WTC11 (cell line): ENCODE results near the gene GDPD2. TPM values are rescaled to one million over a fixed set of nuclear protein-coding genes. Genes with fewer than 3 reads are reported as not detected.

Experiments used
- ATAC-seq: fragments of 200-7000 bp; cut with Tn5 transposase; 2 replicates; pipeline ENCODE4 v1.10.0; 2021; ENCODE audit warnings: mild to moderate bottlenecking, moderate library complexity
- CTCF ChIA-PET: fragments of 300-600 bp; sonication (Branson Sonifier 250); formaldehyde crosslinking; loops from one replicate; lab custom pipeline; 2021; ENCODE audit warnings: antibody characterized with exemption; lab: Charles Lee
- POLR2A ChIA-PET: fragments of 350-600 bp; sonication (Branson Sonifier 250); formaldehyde crosslinking; loops from one replicate; lab custom pipeline; 2021; ENCODE audit warnings: antibody characterized with exemption; lab: Charles Lee
- DNase-seq: peaks from one replicate; pipeline ENCODE4 v3.0.0; 2021; ENCODE audit warnings: low spot score
- H3K27ac Mint-ChIP-seq: 2 replicates; pipeline ENCODE4 v1.8.0; 2021; ENCODE audit warnings: mixed read lengths
- H3K27me3 Mint-ChIP-seq: 2 replicates; pipeline ENCODE4 v1.8.0; 2021; ENCODE audit warnings: low read depth, mild to moderate bottlenecking, moderate library complexity, mixed read lengths
- H3K36me3 Mint-ChIP-seq: 2 replicates; pipeline ENCODE4 v1.8.0; 2021; ENCODE audit warnings: mixed read lengths
- H3K4me1 Mint-ChIP-seq: 2 replicates; pipeline ENCODE4 v1.8.0; 2022; ENCODE audit warnings: mixed read lengths
- H3K4me3 Mint-ChIP-seq: 2 replicates; pipeline ENCODE4 v1.8.0; 2021; ENCODE audit warnings: mild to moderate bottlenecking, moderate library complexity, mixed read lengths
- H3K9me3 Mint-ChIP-seq: 2 replicates; pipeline ENCODE4 v1.8.0; 2021; ENCODE audit warnings: mixed read lengths
- AR ChIP-seq: fragments of 250-450 bp; sonication (Bioruptor Pico); IDR thresholded peaks from 2 replicates; pipeline ENCODE4 v1.9.0; 2021; ENCODE audit warnings: mild to moderate bottlenecking
- CREM ChIP-seq: sonication (generic); formaldehyde crosslinking; IDR thresholded peaks from 2 replicates; pipeline ENCODE4 v1.8.1; 2022; ENCODE audit warnings: mild to moderate bottlenecking, missing genetic modification reagents, moderate library complexity
- ERG ChIP-seq: fragments of 250-450 bp; sonication (Bioruptor Pico); IDR thresholded peaks from 2 replicates; pipeline ENCODE4 v1.8.0; 2021; ENCODE audit warnings: mild to moderate bottlenecking
- ETV6 ChIP-seq: sonication (generic); formaldehyde crosslinking; IDR thresholded peaks from 2 replicates; pipeline ENCODE4 v1.8.1; 2022; ENCODE audit warnings: mild to moderate bottlenecking, missing genetic modification reagents
- FOXP1 ChIP-seq: sonication (generic); formaldehyde crosslinking; IDR thresholded peaks from 2 replicates; pipeline ENCODE4 v1.8.0; 2022; ENCODE audit warnings: missing genetic modification reagents, mild to moderate bottlenecking, moderate library complexity, borderline replicate concordance
- GABPB1 ChIP-seq: sonication (generic); formaldehyde crosslinking; IDR thresholded peaks from 2 replicates; pipeline ENCODE4 v1.8.1; 2023; ENCODE audit warnings: mild to moderate bottlenecking, missing genetic modification reagents
- GTF2I ChIP-seq: fragments of 250-450 bp; sonication (Bioruptor Pico); conservative IDR thresholded peaks from 2 replicates; pipeline ENCODE4 v1.4.0; 2021; ENCODE audit warnings: mild to moderate bottlenecking
- JAZF1 ChIP-seq: fragments of 250-450 bp; sonication (Bioruptor Pico); IDR thresholded peaks from 2 replicates; pipeline ENCODE4 v1.9.0; 2021; ENCODE audit warnings: moderate library complexity, mild to moderate bottlenecking, inconsistent platforms
- JUN ChIP-seq: sonication (generic); formaldehyde crosslinking; IDR thresholded peaks from 2 replicates; pipeline ENCODE4 v1.8.0; 2023; ENCODE audit warnings: mild to moderate bottlenecking, missing genetic modification reagents
- MXD4 ChIP-seq: fragments of 250-450 bp; sonication (Bioruptor Pico); IDR thresholded peaks from 2 replicates; pipeline ENCODE4 v1.8.0; 2021; ENCODE audit warnings: mild to moderate bottlenecking, moderate library complexity, borderline replicate concordance
- MYBL2 ChIP-seq: sonication (generic); formaldehyde crosslinking; IDR thresholded peaks from 2 replicates; pipeline ENCODE4 v1.8.1; 2023; ENCODE audit warnings: mild to moderate bottlenecking, moderate library complexity, missing genetic modification reagents
- NFATC4 ChIP-seq: fragments of 250-450 bp; sonication (Bioruptor Pico); IDR thresholded peaks from 2 replicates; pipeline ENCODE4 v1.9.0; 2021; ENCODE audit warnings: mild to moderate bottlenecking
- SMAD3 ChIP-seq: sonication (generic); formaldehyde crosslinking; IDR thresholded peaks from 2 replicates; pipeline ENCODE4 v1.8.0; 2022; ENCODE audit warnings: missing genetic modification reagents, mild to moderate bottlenecking, borderline replicate concordance
- ZNF121 ChIP-seq: sonication (generic); formaldehyde crosslinking; IDR thresholded peaks from 2 replicates; pipeline ENCODE4 v1.8.0; 2023; ENCODE audit warnings: missing genetic modification reagents
- ZNF138 ChIP-seq: sonication (generic); formaldehyde crosslinking; conservative IDR thresholded peaks from 2 replicates; pipeline ENCODE4 v1.8.1; 2022; ENCODE audit warnings: mild to moderate bottlenecking, moderate library complexity, missing genetic modification reagents
- ZNF219 ChIP-seq: sonication (generic); formaldehyde crosslinking; IDR thresholded peaks from 2 replicates; pipeline ENCODE4 v1.8.0; 2023; ENCODE audit warnings: missing genetic modification reagents, mild to moderate bottlenecking, borderline replicate concordance
- ZNF317 ChIP-seq: sonication (generic); formaldehyde crosslinking; IDR thresholded peaks from 2 replicates; pipeline ENCODE4 v1.8.1; 2023; ENCODE audit warnings: low read depth, mild to moderate bottlenecking, moderate library complexity, missing genetic modification reagents, borderline replicate concordance
- ZNF423 ChIP-seq: fragments of 250-450 bp; sonication (Bioruptor Pico); IDR thresholded peaks from 2 replicates; pipeline ENCODE4 v2.1.2; 2022; ENCODE audit warnings: mild to moderate bottlenecking, moderate library complexity
- total RNA-seq: library from RNA; stranded (reverse); gene quantifications from 3 replicates; pipeline ENCODE4 v1.2.3, GENCODE V29; 2021
- TF ChIP-seq, protein P1 (sequence below): sonication (generic); formaldehyde crosslinking; IDR thresholded peaks from 2 replicates; pipeline ENCODE4 v1.8.0; 2023; ENCODE audit warnings: missing genetic modification reagents
- TF ChIP-seq, protein P2 (sequence below): sonication (generic); formaldehyde crosslinking; IDR thresholded peaks from 2 replicates; pipeline ENCODE4 v1.8.1; 2022; ENCODE audit warnings: mild to moderate bottlenecking, moderate library complexity, missing genetic modification reagents
- TF ChIP-seq, protein P3 (sequence below): sonication (generic); formaldehyde crosslinking; IDR thresholded peaks from 2 replicates; pipeline ENCODE4 v1.8.0; 2022; ENCODE audit warnings: mild to moderate bottlenecking, missing genetic modification reagents
- TF ChIP-seq, protein P4 (sequence below): sonication (generic); formaldehyde crosslinking; IDR thresholded peaks from 2 replicates; pipeline ENCODE4 v1.8.0; 2022; ENCODE audit warnings: mild to moderate bottlenecking, missing genetic modification reagents
- TF ChIP-seq, protein P5 (sequence below): sonication (generic); formaldehyde crosslinking; conservative IDR thresholded peaks from 2 replicates; pipeline ENCODE4 v1.8.1; 2022; ENCODE audit warnings: mild to moderate bottlenecking, missing genetic modification reagents
- TF ChIP-seq, protein P6 (sequence below): sonication (generic); formaldehyde crosslinking; IDR thresholded peaks from 2 replicates; pipeline ENCODE4 v1.8.1; 2023; ENCODE audit warnings: mild to moderate bottlenecking, missing genetic modification reagents, borderline replicate concordance

The GDPD2 gene
- total RNA-seq, 1 experiment from 2014 or later = 7.0 TPM

GRCh38 chrX:70477734-70478075, 54.6 kb downstream of the GDPD2 start (continued):
- TF ChIP-seq AR (CRISPR knock-in tag) = no peak
- TF ChIP-seq GTF2I = no peak
- TF ChIP-seq ZNF423 (CRISPR knock-in tag) = no peak
- no peak for TF ChIP-seq ERG (CRISPR knock-in tag)
- TF ChIP-seq ZNF317 = no peak
- TF ChIP-seq, protein P1, sequence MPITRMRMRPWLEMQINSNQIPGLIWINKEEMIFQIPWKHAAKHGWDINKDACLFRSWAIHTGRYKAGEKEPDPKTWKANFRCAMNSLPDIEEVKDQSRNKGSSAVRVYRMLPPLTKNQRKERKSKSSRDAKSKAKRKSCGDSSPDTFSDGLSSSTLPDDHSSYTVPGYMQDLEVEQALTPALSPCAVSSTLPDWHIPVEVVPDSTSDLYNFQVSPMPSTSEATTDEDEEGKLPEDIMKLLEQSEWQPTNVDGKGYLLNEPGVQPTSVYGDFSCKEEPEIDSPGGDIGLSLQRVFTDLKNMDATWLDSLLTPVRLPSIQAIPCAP (CRISPR knock-in tag) = no peak
- TF ChIP-seq, protein P2, sequence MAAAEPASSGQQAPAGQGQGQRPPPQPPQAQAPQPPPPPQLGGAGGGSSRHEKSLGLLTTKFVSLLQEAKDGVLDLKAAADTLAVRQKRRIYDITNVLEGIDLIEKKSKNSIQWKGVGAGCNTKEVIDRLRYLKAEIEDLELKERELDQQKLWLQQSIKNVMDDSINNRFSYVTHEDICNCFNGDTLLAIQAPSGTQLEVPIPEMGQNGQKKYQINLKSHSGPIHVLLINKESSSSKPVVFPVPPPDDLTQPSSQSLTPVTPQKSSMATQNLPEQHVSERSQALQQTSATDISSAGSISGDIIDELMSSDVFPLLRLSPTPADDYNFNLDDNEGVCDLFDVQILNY (CRISPR knock-in tag) = no peak

DNA sequence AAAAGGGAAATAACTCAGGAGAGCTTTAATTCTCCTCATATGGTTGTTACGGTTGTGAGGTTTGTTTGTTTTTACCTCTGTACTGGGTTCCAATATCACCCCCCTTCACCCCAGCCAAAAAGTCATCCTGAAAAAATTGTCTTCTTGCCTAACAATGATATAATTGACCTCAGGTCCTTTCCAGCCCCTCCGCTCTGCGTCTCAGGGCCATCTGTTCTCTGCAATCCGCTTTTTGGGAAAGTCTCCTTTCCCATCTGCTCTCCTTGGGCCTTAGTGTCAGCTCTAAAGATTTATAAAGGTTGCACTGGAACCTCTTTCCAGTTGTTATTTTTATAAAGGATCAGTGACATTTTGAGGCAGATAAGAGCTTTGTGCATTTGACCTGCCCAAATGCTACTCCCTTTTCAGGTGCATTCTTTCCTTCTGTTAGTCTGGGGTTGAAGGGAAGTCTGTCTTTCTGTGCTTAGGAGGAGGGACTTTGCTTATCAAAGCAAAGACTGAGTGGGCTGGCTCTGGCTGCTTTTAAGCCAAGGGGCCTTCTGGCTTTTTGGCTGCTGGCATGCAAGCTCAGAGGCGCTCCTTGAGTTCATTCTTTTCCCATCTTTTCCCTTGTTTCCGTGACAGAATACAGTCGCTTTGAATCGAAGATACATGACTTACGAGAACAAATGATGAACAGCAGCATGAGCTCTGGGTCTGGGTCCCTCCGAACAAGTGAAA, 55.6 kb downstream of the GDPD2 start:
- ATAC-seq (no peak), DNase-seq (no peak)
- no peaks in the 10 kb centered on the region for H3K9me3 Mint-ChIP-seq
- CTCF ChIA-PET = interaction anchor here (0.9 to 2.4 kb wide), 4 partner anchors 24 to 56 kb away, joined by 3 to 9 read pairs (median 5); partner anchors contain the start of gene GDPD2
- no peaks in the 10 kb centered on the region; the same call in 1 of the 2 replicates for H3K27me3 Mint-ChIP-seq
- peak overlapping the region; percentile 74; the same call in 1 of the 2 replicates for H3K27ac Mint-ChIP-seq
- peak overlapping the region; percentile 55 for H3K4me3 Mint-ChIP-seq
- TF ChIP-seq ZNF121 (CRISPR knock-in tag) = no peak
- TF ChIP-seq, protein P3, sequence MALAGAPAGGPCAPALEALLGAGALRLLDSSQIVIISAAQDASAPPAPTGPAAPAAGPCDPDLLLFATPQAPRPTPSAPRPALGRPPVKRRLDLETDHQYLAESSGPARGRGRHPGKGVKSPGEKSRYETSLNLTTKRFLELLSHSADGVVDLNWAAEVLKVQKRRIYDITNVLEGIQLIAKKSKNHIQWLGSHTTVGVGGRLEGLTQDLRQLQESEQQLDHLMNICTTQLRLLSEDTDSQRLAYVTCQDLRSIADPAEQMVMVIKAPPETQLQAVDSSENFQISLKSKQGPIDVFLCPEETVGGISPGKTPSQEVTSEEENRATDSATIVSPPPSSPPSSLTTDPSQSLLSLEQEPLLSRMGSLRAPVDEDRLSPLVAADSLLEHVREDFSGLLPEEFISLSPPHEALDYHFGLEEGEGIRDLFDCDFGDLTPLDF (CRISPR knock-in tag) = no peak
- no peak for TF ChIP-seq JUN
- TF ChIP-seq ETV6 = no peak
- no peak for TF ChIP-seq ZNF219 (CRISPR knock-in tag)
- TF ChIP-seq, protein P4, sequence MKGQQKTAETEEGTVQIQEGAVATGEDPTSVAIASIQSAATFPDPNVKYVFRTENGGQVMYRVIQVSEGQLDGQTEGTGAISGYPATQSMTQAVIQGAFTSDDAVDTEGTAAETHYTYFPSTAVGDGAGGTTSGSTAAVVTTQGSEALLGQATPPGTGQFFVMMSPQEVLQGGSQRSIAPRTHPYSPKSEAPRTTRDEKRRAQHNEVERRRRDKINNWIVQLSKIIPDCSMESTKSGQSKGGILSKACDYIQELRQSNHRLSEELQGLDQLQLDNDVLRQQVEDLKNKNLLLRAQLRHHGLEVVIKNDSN (CRISPR knock-in tag) = no peak
- no peak for TF ChIP-seq GABPB1
- TF ChIP-seq, protein P2 (CRISPR knock-in tag) = no peak
- TF ChIP-seq SMAD3 (CRISPR knock-in tag) = no peak
- no peak for TF ChIP-seq ZNF138
- TF ChIP-seq NFATC4 (CRISPR knock-in tag) = no peak
- TF ChIP-seq, protein P5, sequence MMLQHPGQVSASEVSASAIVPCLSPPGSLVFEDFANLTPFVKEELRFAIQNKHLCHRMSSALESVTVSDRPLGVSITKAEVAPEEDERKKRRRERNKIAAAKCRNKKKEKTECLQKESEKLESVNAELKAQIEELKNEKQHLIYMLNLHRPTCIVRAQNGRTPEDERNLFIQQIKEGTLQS (CRISPR knock-in tag) = no peak
- TF ChIP-seq MYBL2 (CRISPR knock-in tag) = no peak
- TF ChIP-seq MXD4 (CRISPR knock-in tag) = no peak
- TF ChIP-seq, protein P6, sequence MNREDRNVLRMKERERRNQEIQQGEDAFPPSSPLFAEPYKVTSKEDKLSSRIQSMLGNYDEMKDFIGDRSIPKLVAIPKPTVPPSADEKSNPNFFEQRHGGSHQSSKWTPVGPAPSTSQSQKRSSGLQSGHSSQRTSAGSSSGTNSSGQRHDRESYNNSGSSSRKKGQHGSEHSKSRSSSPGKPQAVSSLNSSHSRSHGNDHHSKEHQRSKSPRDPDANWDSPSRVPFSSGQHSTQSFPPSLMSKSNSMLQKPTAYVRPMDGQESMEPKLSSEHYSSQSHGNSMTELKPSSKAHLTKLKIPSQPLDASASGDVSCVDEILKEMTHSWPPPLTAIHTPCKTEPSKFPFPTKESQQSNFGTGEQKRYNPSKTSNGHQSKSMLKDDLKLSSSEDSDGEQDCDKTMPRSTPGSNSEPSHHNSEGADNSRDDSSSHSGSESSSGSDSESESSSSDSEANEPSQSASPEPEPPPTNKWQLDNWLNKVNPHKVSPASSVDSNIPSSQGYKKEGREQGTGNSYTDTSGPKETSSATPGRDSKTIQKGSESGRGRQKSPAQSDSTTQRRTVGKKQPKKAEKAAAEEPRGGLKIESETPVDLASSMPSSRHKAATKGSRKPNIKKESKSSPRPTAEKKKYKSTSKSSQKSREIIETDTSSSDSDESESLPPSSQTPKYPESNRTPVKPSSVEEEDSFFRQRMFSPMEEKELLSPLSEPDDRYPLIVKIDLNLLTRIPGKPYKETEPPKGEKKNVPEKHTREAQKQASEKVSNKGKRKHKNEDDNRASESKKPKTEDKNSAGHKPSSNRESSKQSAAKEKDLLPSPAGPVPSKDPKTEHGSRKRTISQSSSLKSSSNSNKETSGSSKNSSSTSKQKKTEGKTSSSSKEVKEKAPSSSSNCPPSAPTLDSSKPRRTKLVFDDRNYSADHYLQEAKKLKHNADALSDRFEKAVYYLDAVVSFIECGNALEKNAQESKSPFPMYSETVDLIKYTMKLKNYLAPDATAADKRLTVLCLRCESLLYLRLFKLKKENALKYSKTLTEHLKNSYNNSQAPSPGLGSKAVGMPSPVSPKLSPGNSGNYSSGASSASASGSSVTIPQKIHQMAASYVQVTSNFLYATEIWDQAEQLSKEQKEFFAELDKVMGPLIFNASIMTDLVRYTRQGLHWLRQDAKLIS (CRISPR knock-in tag) = no peak
- TF ChIP-seq JAZF1 (CRISPR knock-in tag) = no peak
- no peak for TF ChIP-seq FOXP1 (CRISPR knock-in tag)
- no peak for TF ChIP-seq CREM
- POLR2A ChIA-PET = no interaction called here
- H3K4me1 Mint-ChIP-seq = peaks cover 87% of the 10 kb centered on the region
- H3K36me3 Mint-ChIP-seq = peaks cover 12% of the 10 kb centered on the region
